MG63 (cell line): ENCODE results near the gene FILIP1. TPM values are rescaled to one million over a fixed set of nuclear protein-coding genes. Genes with fewer than 3 reads are reported as not detected.

Experiments used
- DNase-seq: peaks from one replicate; pipeline ENCODE4 v3.0.0-alpha.2; 2020
- H3K27me3 ChIP-seq: fragments of 250-450 bp; sonication (Bioruptor Pico); 2 replicates; pipeline ENCODE4 v1.5.1; 2020; ENCODE audit warnings: mild to moderate bottlenecking, moderate library complexity
- H3K36me3 ChIP-seq: fragments of 250-450 bp; sonication (Bioruptor Pico); 2 replicates; pipeline ENCODE4 v1.5.1; 2020; ENCODE audit warnings: mild to moderate bottlenecking, moderate library complexity
- H3K4me3 ChIP-seq: fragments of 250-450 bp; sonication (Bioruptor Pico); 2 replicates; pipeline ENCODE4 v1.5.1; 2020; ENCODE audit warnings: mild to moderate bottlenecking, moderate library complexity
- H3K9me3 ChIP-seq: fragments of 250-450 bp; sonication (Bioruptor Pico); 2 replicates; pipeline ENCODE4 v1.5.1; 2020; ENCODE audit warnings: mild to moderate bottlenecking, moderate library complexity
- total RNA-seq: library from RNA; depleted of rRNA; stranded (reverse); fragments of >200 nt; shearing (Covaris generic); gene quantifications from 2 replicates; pipeline ENCODE4 v1.2.3, GENCODE V29; 2014; ENCODE audit warnings: low replicate concordance

Gene FILIP1
- total RNA-seq, 1 experiment from 2014 or later: 0.03 TPM

DNA sequence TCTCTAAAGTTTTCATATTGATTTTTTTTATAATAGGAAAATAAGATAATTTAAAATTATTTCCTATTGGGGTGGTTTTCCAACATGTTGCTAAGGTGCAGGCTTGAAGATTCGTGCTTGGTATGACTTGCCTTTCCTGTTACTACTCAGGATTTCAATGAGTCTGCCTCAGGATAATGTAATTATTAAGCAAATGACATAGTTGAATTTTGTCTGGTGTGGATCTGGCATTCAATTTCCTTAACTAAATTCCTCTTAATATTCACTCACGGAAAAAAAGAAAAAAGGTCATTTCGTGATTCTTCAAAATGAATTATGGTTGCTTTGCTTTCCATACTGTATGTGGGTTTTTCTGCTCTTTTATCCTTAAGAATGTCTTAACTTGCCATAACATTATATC lies 9.3 kb upstream of the FILIP1 start:
- Histone ChIP-seq H3K4me3 (no peak overlapping the region), H3K27me3 (no peaks in the 10 kb centered on the region), H3K9me3 (no peaks in the 10 kb centered on the region), H3K36me3 (no peaks in the 10 kb centered on the region)
- DNase-seq: no peak

- no peaks in the 10 kb centered on the region for H3K9me3 ChIP-seq
- H3K4me3 ChIP-seq: no peak overlapping the region
- no peaks in the 10 kb centered on the region for H3K27me3 ChIP-seq
- no peak for DNase-seq
- H3K36me3 ChIP-seq: no peaks in the 10 kb centered on the region
These were observed 8.2 kb upstream of the FILIP1 start for GRCh38 chr6:75501756-75502155.

GRCh38 chr6:75499640-75500039 lies 6.0 kb upstream of the FILIP1 start:
- Histone ChIP-seq H3K27me3 (no peaks in the 10 kb centered on the region), H3K36me3 (no peaks in the 10 kb centered on the region), H3K9me3 (no peaks in the 10 kb centered on the region), H3K4me3 (no peak overlapping the region)
- no peak for DNase-seq

- H3K4me3 ChIP-seq: no peak overlapping the region
- no peaks in the 10 kb centered on the region for H3K27me3 ChIP-seq
- no peaks in the 10 kb centered on the region for H3K36me3 ChIP-seq
- H3K9me3 ChIP-seq: no peaks in the 10 kb centered on the region
- no peak for DNase-seq
These were observed 5.3 kb upstream of the FILIP1 start for GRCh38 chr6:75498862-75499261.

GRCh38 chr6:75497994-75498393 lies 4.4 kb upstream of the FILIP1 start:
- H3K27me3 ChIP-seq: no peaks in the 10 kb centered on the region
- no peak for DNase-seq
- no peak overlapping the region for H3K4me3 ChIP-seq
- no peaks in the 10 kb centered on the region for H3K9me3 ChIP-seq
- H3K36me3 ChIP-seq: no peaks in the 10 kb centered on the region

- no peak for DNase-seq
- Histone ChIP-seq H3K9me3 (no peaks in the 10 kb centered on the region), H3K27me3 (no peaks in the 10 kb centered on the region), H3K36me3 (no peaks in the 10 kb centered on the region), H3K4me3 (no peak overlapping the region)
These were observed 1.4 kb upstream of the FILIP1 start for GRCh38 chr6:75495011-75495410.

- Histone ChIP-seq H3K4me3 (no peak overlapping the region), H3K36me3 (no peaks in the 10 kb centered on the region), H3K27me3 (no peaks in the 10 kb centered on the region), H3K9me3 (no peaks in the 10 kb centered on the region)
- no peak for DNase-seq
These were observed 690 bp upstream of the FILIP1 start for GRCh38 chr6:75494290-75494689.

DNA sequence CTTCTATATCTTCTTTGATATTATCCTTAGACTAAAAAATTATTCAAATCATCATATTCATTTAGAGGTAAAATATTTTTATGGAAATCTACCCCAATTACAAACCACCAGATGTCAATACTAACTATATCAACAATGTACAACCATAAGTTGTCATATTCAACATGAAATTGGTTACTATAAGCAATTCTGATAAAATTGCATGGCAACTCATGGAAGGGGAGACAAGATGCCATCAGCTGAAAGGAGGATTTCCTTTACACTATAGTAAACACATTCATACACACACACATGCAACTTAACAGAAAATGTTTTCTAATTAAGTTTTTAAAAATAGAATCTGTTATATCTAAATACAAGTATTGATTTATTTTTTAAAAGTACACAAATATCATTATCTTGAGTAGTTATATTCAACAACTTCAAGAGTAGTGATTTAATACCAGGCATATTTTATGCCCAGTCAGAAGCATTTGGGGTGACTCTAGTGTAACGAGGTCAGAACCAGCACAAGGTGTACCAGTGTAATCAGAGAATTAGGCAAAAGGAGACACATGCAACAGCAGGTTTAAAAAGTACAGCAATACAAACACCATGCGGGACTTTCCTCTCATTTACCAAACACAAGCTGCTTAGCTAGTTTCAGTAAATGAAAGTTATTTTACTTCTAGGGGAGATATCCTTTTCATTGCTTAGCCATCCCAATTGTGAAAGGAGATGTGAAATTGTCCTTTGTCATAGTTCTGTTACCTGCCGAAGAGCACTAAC lies 1.0 kb downstream of the FILIP1 start:
- no peaks in the 10 kb centered on the region for H3K9me3 ChIP-seq
- H3K4me3 ChIP-seq: no peak overlapping the region
- DNase-seq: no peak
- H3K36me3 ChIP-seq: no peaks in the 10 kb centered on the region
- no peaks in the 10 kb centered on the region for H3K27me3 ChIP-seq

GRCh38 chr6:75491291-75491690 lies 2.3 kb downstream of the FILIP1 start:
- no peak overlapping the region for H3K4me3 ChIP-seq
- H3K9me3 ChIP-seq: no peaks in the 10 kb centered on the region
- no peaks in the 10 kb centered on the region for H3K27me3 ChIP-seq
- no peaks in the 10 kb centered on the region for H3K36me3 ChIP-seq
- no peak for DNase-seq

DNA sequence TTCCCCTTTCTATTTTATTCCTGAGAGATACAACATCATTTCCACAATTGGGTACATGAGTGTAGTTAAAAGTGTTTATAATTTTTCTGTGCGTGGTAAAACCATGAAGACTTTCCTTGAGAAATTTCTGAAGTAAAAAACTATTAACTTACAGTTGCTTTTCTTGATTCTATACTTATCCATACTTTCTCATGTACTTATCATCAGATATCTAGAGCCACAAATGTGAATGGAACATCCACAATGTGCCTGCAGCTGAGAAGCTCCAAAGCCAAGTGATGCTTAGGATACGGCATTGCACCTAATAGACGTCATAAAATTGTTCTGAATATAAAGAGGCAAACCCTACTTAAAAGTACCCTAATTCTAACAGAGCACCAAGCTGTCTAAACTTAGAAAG lies 2.9 kb downstream of the FILIP1 start:
- H3K9me3 ChIP-seq: no peaks in the 10 kb centered on the region
- no peak overlapping the region for H3K4me3 ChIP-seq
- no peak for DNase-seq

GRCh38 chr6:75489025-75489424 lies 4.6 kb downstream of the FILIP1 start:
- H3K36me3 ChIP-seq: no peaks in the 10 kb centered on the region
- H3K27me3 ChIP-seq: no peaks in the 10 kb centered on the region
- no peaks in the 10 kb centered on the region for H3K9me3 ChIP-seq
- H3K4me3 ChIP-seq: no peak overlapping the region
- no peak for DNase-seq

More for the DNA sequence above, 2.9 kb downstream of the FILIP1 start:
- H3K27me3 ChIP-seq: no peaks in the 10 kb centered on the region
- no peaks in the 10 kb centered on the region for H3K36me3 ChIP-seq

- Histone ChIP-seq H3K9me3 (no peaks in the 10 kb centered on the region), H3K4me3 (no peak overlapping the region), H3K27me3 (no peaks in the 10 kb centered on the region), H3K36me3 (no peaks in the 10 kb centered on the region)
- no peak for DNase-seq
These were observed 5.6 kb downstream of the FILIP1 start for GRCh38 chr6:75488033-75488432.

DNA sequence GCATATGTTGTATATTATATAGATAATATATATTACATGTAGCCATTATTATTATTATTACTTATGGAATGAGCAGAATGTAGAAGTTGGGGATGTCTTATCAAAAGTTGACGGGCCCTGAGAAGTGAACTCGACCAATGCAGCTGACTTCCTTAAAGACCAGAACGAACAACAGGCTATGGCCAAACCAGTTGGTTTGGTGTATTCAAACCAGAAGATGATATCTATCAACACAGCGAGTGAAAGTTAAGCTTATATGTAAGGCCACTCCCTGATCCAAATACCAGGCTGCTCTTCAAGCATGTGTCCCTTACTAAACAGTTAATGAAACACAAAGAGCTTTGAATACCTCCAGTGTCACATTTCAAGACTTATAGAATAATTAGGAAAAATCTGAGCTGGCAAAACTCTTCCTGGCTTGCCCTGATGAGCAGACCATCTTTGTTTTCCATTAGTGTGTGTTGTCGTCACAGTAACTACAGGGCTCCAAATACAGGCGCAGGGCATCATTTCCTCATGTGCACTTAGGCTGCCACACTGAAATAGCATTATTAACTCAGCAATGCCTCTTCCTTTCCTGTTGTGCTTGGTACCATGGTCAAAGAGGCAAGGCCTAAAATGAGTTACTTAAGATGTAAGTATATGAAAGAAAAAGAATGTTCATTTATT lies 6.6 kb downstream of the FILIP1 start:
- Histone ChIP-seq H3K36me3 (no peaks in the 10 kb centered on the region), H3K4me3 (no peak overlapping the region), H3K9me3 (no peaks in the 10 kb centered on the region), H3K27me3 (no peaks in the 10 kb centered on the region)
- DNase-seq: no peak

- DNase-seq: no peak
- no peak overlapping the region for H3K4me3 ChIP-seq
These were observed 9.1 kb downstream of the FILIP1 start for GRCh38 chr6:75484535-75484934.

DNA sequence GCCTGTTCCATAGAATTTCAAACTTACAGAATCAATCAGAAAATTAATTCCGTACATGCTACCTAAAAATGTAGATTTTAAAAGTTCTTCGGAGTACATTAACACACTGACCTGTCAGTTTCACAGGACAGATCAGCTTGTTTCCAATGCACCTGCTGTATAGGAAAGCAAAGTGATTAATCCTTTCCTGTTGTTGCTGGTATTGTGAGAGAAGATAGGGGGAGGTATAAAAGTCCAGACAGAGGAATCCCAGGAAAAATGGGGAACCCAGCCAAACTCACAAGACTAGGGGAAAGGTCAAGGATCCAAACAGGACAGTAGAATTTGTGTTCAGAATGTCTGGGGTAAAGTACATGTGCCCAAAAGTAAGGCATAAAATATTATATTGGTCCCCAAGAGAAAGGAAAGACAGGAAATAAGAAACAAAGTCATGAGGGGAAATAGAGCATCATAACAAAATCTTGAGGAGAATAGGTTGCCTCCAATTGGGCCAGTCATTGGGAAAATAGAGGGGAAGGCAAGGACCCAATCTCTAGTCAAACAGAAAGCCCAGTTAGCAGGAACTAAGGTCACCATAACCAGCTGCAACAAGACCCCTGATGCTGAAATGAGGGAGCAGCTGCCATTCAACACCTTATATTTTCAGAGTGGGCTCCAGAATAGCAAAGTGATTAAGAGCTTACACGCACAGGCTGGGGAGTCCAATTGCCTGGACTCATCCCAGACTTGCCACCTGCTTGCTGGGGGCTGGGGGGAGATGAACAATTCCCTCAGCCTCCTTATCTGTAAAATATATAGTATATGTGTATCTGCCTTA lies 10.3 kb downstream of the FILIP1 start:
- no peaks in the 10 kb centered on the region for H3K9me3 ChIP-seq
- H3K4me3 ChIP-seq: no peak overlapping the region
- DNase-seq: no peak
- no peaks in the 10 kb centered on the region for H3K27me3 ChIP-seq
- no peaks in the 10 kb centered on the region for H3K36me3 ChIP-seq

More at GRCh38 chr6:75484535-75484934, 9.1 kb downstream of the FILIP1 start:
- Histone ChIP-seq H3K36me3 (no peaks in the 10 kb centered on the region), H3K9me3 (no peaks in the 10 kb centered on the region), H3K27me3 (no peaks in the 10 kb centered on the region)

DNA sequence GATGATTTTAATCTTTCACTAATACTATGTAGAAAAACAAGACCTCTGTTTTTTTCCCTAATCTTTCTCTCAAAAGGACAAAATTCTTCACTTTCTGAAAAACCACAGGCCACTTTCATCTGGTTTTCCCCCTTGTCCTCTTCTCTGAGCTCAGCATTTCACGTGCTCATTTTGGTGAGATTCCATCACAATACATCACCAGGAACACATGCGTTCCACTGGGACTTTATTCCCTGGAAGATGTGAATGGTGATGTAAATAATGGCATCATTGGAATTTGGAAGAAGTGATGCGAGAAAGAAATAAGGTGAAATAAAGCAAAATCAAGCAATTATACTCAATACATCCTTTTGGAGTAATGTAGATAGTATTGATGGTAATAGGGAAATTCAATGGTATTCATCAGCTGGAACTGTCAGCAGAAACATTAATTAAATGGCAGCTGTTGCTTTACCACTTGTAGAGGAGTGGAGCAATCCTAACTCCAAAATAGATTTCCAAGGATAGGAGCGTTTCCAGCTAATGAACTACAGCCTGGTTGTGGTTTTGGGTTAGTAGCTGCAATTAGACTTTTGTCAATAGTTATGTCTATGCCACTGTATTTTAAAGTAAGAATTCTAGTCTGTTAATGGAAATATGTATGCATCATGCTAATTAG lies 11.5 kb downstream of the FILIP1 start:
- DNase-seq: no peak
- Histone ChIP-seq H3K27me3 (no peaks in the 10 kb centered on the region), H3K36me3 (no peaks in the 10 kb centered on the region), H3K9me3 (no peaks in the 10 kb centered on the region), H3K4me3 (no peak overlapping the region)

DNA sequence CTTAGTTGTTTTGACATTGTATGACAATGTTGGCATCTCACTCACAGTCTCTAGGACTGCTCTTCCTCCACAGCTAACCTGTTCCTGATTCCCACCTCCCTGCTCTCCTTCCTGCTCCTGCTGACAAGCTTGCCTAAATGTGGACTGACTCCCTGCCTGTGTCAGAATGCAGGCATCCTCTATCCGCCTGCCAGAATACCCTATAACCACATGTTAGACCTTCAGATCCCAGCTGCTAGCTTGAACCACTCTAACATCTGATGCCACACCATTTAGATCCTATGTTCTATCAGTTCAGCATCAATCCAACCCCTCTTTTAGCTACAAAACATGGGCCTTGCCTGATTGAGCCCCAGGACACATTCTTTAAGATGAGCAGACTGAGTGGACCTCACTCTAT lies 12.2 kb downstream of the FILIP1 start:
- no peaks in the 10 kb centered on the region for H3K9me3 ChIP-seq
- DNase-seq: no peak
- no peaks in the 10 kb centered on the region for H3K36me3 ChIP-seq
- no peaks in the 10 kb centered on the region for H3K27me3 ChIP-seq
- no peak overlapping the region for H3K4me3 ChIP-seq
